SK-N-SH (cell line): Measurements from ENCODE around the gene DEPDC1B. TPM values are rescaled to one million over a fixed set of nuclear protein-coding genes. Genes with fewer than 3 reads are reported as not detected.
"Not testable (repeated sequence)": the region's sequence is repeated elsewhere in the genome, so short reads cannot be mapped to it uniquely, and the experiment has no call there.

Experiments
- CTCF ChIA-PET: fragments of 300-600, 350-600 bp; formaldehyde crosslinking; extraction: SDS; loops from one replicate; lab custom pipeline; 2021; lab: Yijun Ruan, JAX
- POLR2A ChIA-PET: fragments of 350-600 bp; sonication (Branson Sonifier 250); formaldehyde crosslinking; extraction: SDS; loops from one replicate; lab custom pipeline; 2020; ENCODE audit warnings: antibody characterized with exemption, inconsistent platforms; lab: Yijun Ruan, JAX
- DNase-seq: peaks from one replicate; pipeline ENCODE4 v3.0.0; 2012
- H2AFZ ChIP-seq: fragments of 200-600 bp; sonication (generic); 2 replicates; pipeline ENCODE4 v1.8.1; 2016; ENCODE audit warnings: antibody characterized with exemption, mild to moderate bottlenecking, low read depth
- H3F3A ChIP-seq: fragments of 200-600 bp; sonication (generic); replicated peaks from 2 replicates; pipeline ENCODE3; 2016; ENCODE audit warnings: antibody characterized with exemption, mild to moderate bottlenecking; ENCODE audit not compliant: insufficient read depth
- H3K27ac ChIP-seq, 2 experiments: fragments of 200-500 bp in 1 of 2; fragments of 200-600 bp in 1 of 2; sonication (Bioruptor generic) in 1 of 2; sonication (generic), shearing (Covaris generic) in 1 of 2; 2 replicates each; pipeline versions ENCODE4 v1.5.1 to v1.6.1; 2014 to 2016; ENCODE audit warnings: low read depth in 2 of 2, inconsistent platforms in 1 of 2, low read length in 1 of 2, mild to moderate bottlenecking in 1 of 2, mixed read lengths in 1 of 2
- H3K27me3 ChIP-seq: fragments of 200-600 bp; sonication (generic), shearing (Covaris generic); 2 replicates; pipeline ENCODE4 v1.6.1; 2016; ENCODE audit warnings: mixed run types; ENCODE audit not compliant: insufficient read depth
- H3K36me3 ChIP-seq, 2 experiments: fragments of 200-500 bp in 1 of 2; fragments of 200-600 bp in 1 of 2; sonication (Bioruptor generic) in 1 of 2; sonication (generic) in 1 of 2; replicated peaks in 1 of 2; 2 replicates each; pipeline versions ENCODE3 to v1.5.1; 2014 to 2016; ENCODE audit warnings: low read length in 1 of 2, mild to moderate bottlenecking in 1 of 2; ENCODE audit not compliant: insufficient read depth in 2 of 2, control insufficient read depth in 1 of 2
- H3K4me1 ChIP-seq, 2 experiments: fragments of 200-500 bp in 1 of 2; fragments of 200-600 bp in 1 of 2; sonication (Bioruptor generic) in 1 of 2; sonication (generic), shearing (Covaris generic) in 1 of 2; 2 replicates each; pipeline versions ENCODE4 v1.5.1 to v1.6.1; 2014 to 2016; ENCODE audit warnings: low read depth in 1 of 2, low read length in 1 of 2, mixed run types in 1 of 2; ENCODE audit not compliant: insufficient read depth in 2 of 2, control insufficient read depth in 1 of 2
- H3K4me2 ChIP-seq: fragments of 200-600 bp; sonication (generic), shearing (Covaris generic); 2 replicates; pipeline ENCODE4 v1.6.1; 2017; ENCODE audit warnings: mixed run types
- H3K4me3 ChIP-seq, 2 experiments: fragments of 200-500 bp in 1 of 2; fragments of 200-600 bp in 1 of 2; sonication (Bioruptor generic) in 1 of 2; sonication (generic), shearing (Covaris generic) in 1 of 2; 2 replicates each; pipeline versions ENCODE4 v1.5.1 to v1.8.1; 2014 to 2016; ENCODE audit warnings: low read depth in 2 of 2, inconsistent platforms in 1 of 2, low read length in 1 of 2, mild to moderate bottlenecking in 1 of 2, mixed read lengths in 1 of 2, moderate library complexity in 1 of 2
- H3K79me2 ChIP-seq: fragments of 200-600 bp; sonication (generic); 2 replicates; pipeline ENCODE4 v1.8.1; 2017; ENCODE audit warnings: mild to moderate bottlenecking; ENCODE audit not compliant: insufficient read depth
- H3K9ac ChIP-seq: fragments of 200-600 bp; sonication (generic); 2 replicates; pipeline ENCODE4 v1.6.1; 2017; ENCODE audit warnings: mixed run types
- H3K9me2 ChIP-seq: fragments of 200-600 bp; sonication (generic); 2 replicates; pipeline ENCODE4 v1.6.1; 2017; ENCODE audit warnings: mixed run types
- H3K9me3 ChIP-seq: fragments of 200-600 bp; sonication (generic); 2 replicates; pipeline ENCODE4 v1.6.1; 2017; ENCODE audit warnings: mixed run types, mild to moderate bottlenecking, moderate library complexity
- H4K20me1 ChIP-seq: fragments of 200-600 bp; sonication (generic); 2 replicates; pipeline ENCODE4 v1.6.1; 2017; ENCODE audit warnings: mild to moderate bottlenecking, mixed run types; ENCODE audit not compliant: insufficient read depth
- CHD2 ChIP-seq: fragments of 150-350 bp; IDR thresholded peaks from 2 replicates; pipeline ENCODE4 v1.6.1; 2018; ENCODE audit warnings: low read length; ENCODE audit not compliant: partially characterized antibody
- EP300 ChIP-seq, 2 experiments: IDR thresholded peaks; 2 replicates each; pipeline versions ENCODE4 v1.4.0 to v1.6.1; 2012; ENCODE audit warnings: borderline replicate concordance in 1 of 2, low read depth in 1 of 2, low read length in 1 of 2
- FOSL2 ChIP-seq: IDR thresholded peaks from 2 replicates; pipeline ENCODE4 v1.4.0; 2012; ENCODE audit warnings: low read depth, mild to moderate bottlenecking, moderate library complexity, borderline replicate concordance
- FOXM1 ChIP-seq: IDR thresholded peaks from 2 replicates; pipeline ENCODE4 v1.4.0; 2012; ENCODE audit warnings: low read depth, mild to moderate bottlenecking
- GATA2 ChIP-seq: sonication (generic); formaldehyde crosslinking; IDR thresholded peaks from 2 replicates; pipeline ENCODE4 v1.5.0; 2020; ENCODE audit warnings: mild to moderate bottlenecking, missing genetic modification reagents
- RFX5 ChIP-seq: IDR thresholded peaks from 2 replicates; pipeline ENCODE4 v1.6.1; 2012; ENCODE audit warnings: mild to moderate bottlenecking, improper control_type of control experiment, low read length
- SIN3A ChIP-seq: IDR thresholded peaks from 2 replicates; pipeline ENCODE4 v1.6.1; 2012; ENCODE audit warnings: low read depth, mild to moderate bottlenecking, low read length, moderate library complexity, borderline replicate concordance
- TAF1 ChIP-seq: IDR thresholded peaks from 2 replicates; pipeline ENCODE4 v1.6.1; 2012; ENCODE audit warnings: low read depth, mild to moderate bottlenecking, low read length, moderate library complexity, borderline replicate concordance
- TEAD4 ChIP-seq: IDR thresholded peaks from 2 replicates; pipeline ENCODE4 v1.4.0; 2012; ENCODE audit warnings: mild to moderate bottlenecking, borderline replicate concordance; ENCODE audit not compliant: insufficient read depth
- YY1 ChIP-seq: IDR thresholded peaks from 2 replicates; pipeline ENCODE4 v1.4.0; 2012; ENCODE audit warnings: low read depth, mild to moderate bottlenecking
- WGBS: methylation state at CpG from one replicate; pipeline ENCODE4 v1.1.6; 2017; ENCODE audit warnings: low lambda C conversion rate; 5-methylcytosine and 5-hydroxymethylcytosine counted together
- polyA plus RNA-seq, 3 experiments: library from polyadenylated mRNA; depleted of rRNA; stranded (reverse); fragments of >200 nt; gene quantifications; 2 replicates each; pipeline ENCODE4 v1.2.3, GENCODE V29; 2012

Gene DEPDC1B
- polyA plus RNA-seq, 1 of the 3 experiments (the other 2 are of a cell fraction): 4.7 TPM

GRCh38 chr5:60712950-60713349 lies 13.0 kb upstream of the DEPDC1B start:
- Histone ChIP-seq H3K27ac (no peak overlapping the region), H3K27me3 (no peaks in the 10 kb centered on the region), H3K4me3 (no peak overlapping the region), H3K79me2 (no peaks in the 10 kb centered on the region), H3K4me2 (no peak overlapping the region), H3K9ac (no peak overlapping the region), H3K9me2 (no peaks in the 10 kb centered on the region), H3K4me1 (no peaks in the 10 kb centered on the region), H3F3A (no peaks in the 10 kb centered on the region), H3K9me3 (no peaks in the 10 kb centered on the region), H2AFZ (no peak overlapping the region), H3K36me3 (no peaks in the 10 kb centered on the region), H4K20me1 (no peaks in the 10 kb centered on the region)
- no peak for TF ChIP-seq GATA2
- no peak for TF ChIP-seq FOXM1
- POLR2A ChIA-PET: no interaction called here
- DNase-seq: no peak
- CTCF ChIA-PET: no interaction called here
- 43% methylated on average over 5 of the region's 5 CpGs for WGBS

- POLR2A ChIA-PET: not testable (repeated sequence)
- WGBS: 15% methylated on average over 3 of the region's 3 CpGs
These were observed 11.9 kb upstream of the DEPDC1B start for GRCh38 chr5:60711892-60712291.

GRCh38 chr5:60710362-60710761 lies 10.4 kb upstream of the DEPDC1B start:
- Histone ChIP-seq H4K20me1 (no peaks in the 10 kb centered on the region), H3K79me2 (no peaks in the 10 kb centered on the region), H3K4me1 (no peaks in the 10 kb centered on the region), H3K9ac (no peak overlapping the region), H3K36me3 (no peaks in the 10 kb centered on the region), H3F3A (no peaks in the 10 kb centered on the region), H3K9me2 (no peaks in the 10 kb centered on the region), H3K9me3 (no peaks in the 10 kb centered on the region), H3K4me3 (no peak overlapping the region), H3K27me3 (no peaks in the 10 kb centered on the region), H3K4me2 (no peak overlapping the region), H2AFZ (no peak overlapping the region), H3K27ac (no peak overlapping the region)
- CTCF ChIA-PET: interaction anchor here (0.8 to 2.4 kb wide), 3 partner anchors 9 to 902 kb away, joined by 3 to 6 read pairs (median 3); partner anchors contain the start of gene DEPDC1B
- no peak for DNase-seq
- 29% methylated on average over 3 of the region's 3 CpGs for WGBS
- POLR2A ChIA-PET: no interaction called here
- no peak for TF ChIP-seq SIN3A
- no peak for TF ChIP-seq RFX5
- TF ChIP-seq YY1: no peak
- no peak for TF ChIP-seq FOSL2
- no peak for TF ChIP-seq TAF1
- TF ChIP-seq EP300 (IDR thresholded peaks at IDR 0.05; ENCODE audit: borderline replicate concordance in 1 of 2, low read depth in 1 of 2, low read length in 1 of 2): no peak
- TF ChIP-seq TEAD4: no peak
- TF ChIP-seq CHD2: no peak

More at GRCh38 chr5:60711892-60712291, 11.9 kb upstream of the DEPDC1B start:
- H2AFZ ChIP-seq, DNase-seq, H3K36me3 ChIP-seq, H3F3A ChIP-seq, H3K27ac ChIP-seq, H3K4me1 ChIP-seq, H3K79me2 ChIP-seq, H3K4me3 ChIP-seq, H4K20me1 ChIP-seq, H3K9me2 ChIP-seq, H3K27me3 ChIP-seq, H3K9ac ChIP-seq, CTCF ChIA-PET, H3K9me3 ChIP-seq, H3K4me2 ChIP-seq: not testable (repeated sequence)
